Natural killer cell (primary cell): Measurements from ENCODE around the gene GNAI1. TPM values are rescaled to one million over a fixed set of nuclear protein-coding genes. Genes with fewer than 3 reads are reported as not detected.

Experiments
- ATAC-seq, 3 donors: fragments of 150-1000 bp in 2 of 3; fragments of 200-7000 bp in 1 of 3; cut with Tn5 transposase; 1 replicate in 1 of 3; 2 replicates in 2 of 3; pipeline ENCODE4 v1.10.0; 2021; ENCODE audit warnings: mild to moderate bottlenecking in 2 of 3, moderate library complexity in 2 of 3
- DNase-seq, 2 donors: peaks; one replicate each; pipeline versions ENCODE4 v3.0.0 to v3.0.0-alpha.2; 2013 to 2021; ENCODE audit warnings: mixed read lengths in 1 of 2
- H3K27ac ChIP-seq: one replicate; pipeline ENCODE4 v1.5.1; 2013; ENCODE audit warnings: mild to moderate bottlenecking, low read length
- H3K27me3 ChIP-seq: one replicate; pipeline ENCODE4 v1.6.1; 2013; ENCODE audit warnings: low read length; ENCODE audit not compliant: control insufficient read depth, insufficient read depth
- H3K36me3 ChIP-seq: one replicate; pipeline ENCODE4 v1.6.1; 2013; ENCODE audit warnings: low read length; ENCODE audit not compliant: control insufficient read depth, insufficient read depth
- H3K4me1 ChIP-seq: one replicate; pipeline ENCODE4 v1.6.1; 2013; ENCODE audit warnings: low read length; ENCODE audit not compliant: control insufficient read depth, insufficient read depth
- H3K4me3 ChIP-seq: one replicate; pipeline ENCODE4 v1.5.1; 2013; ENCODE audit warnings: low read length
- H3K9me3 ChIP-seq: one replicate; pipeline ENCODE4 v1.6.1; 2013; ENCODE audit warnings: low read length; ENCODE audit not compliant: control insufficient read depth, insufficient read depth
- H3K27ac Mint-ChIP-seq, 2 donors: one replicate each; pipeline ENCODE4 v1.8.0; 2022; ENCODE audit warnings: mild to moderate bottlenecking in 2 of 2, mixed read lengths in 2 of 2, moderate library complexity in 1 of 2
- H3K27me3 Mint-ChIP-seq, 2 donors: one replicate each; pipeline ENCODE4 v1.8.0; 2022; ENCODE audit warnings: low read depth in 2 of 2, mixed read lengths in 2 of 2
- H3K36me3 Mint-ChIP-seq: one replicate; pipeline ENCODE4 v1.8.0; 2022; ENCODE audit warnings: mixed read lengths
- H3K4me1 Mint-ChIP-seq, 2 donors: one replicate each; pipeline ENCODE4 v1.8.0; 2022; ENCODE audit warnings: mixed read lengths in 2 of 2
- H3K4me3 Mint-ChIP-seq: one replicate; pipeline ENCODE4 v1.8.0; 2022; ENCODE audit warnings: mild to moderate bottlenecking, moderate library complexity, mixed read lengths
- H3K9me3 Mint-ChIP-seq, 2 donors: one replicate each; pipeline ENCODE4 v1.8.0; 2022; ENCODE audit warnings: mixed read lengths in 2 of 2
- CTCF ChIP-seq: fragments of 200-600 bp; IDR thresholded peaks from one replicate; pipeline ENCODE4 v1.8.0; 2022; ENCODE audit warnings: antibody characterized with exemption
- WGBS: methylation state at CpG from one replicate; pipeline ENCODE4 v1.1.7; 2013; ENCODE audit warnings: missing lambda C conversion rate; ENCODE audit not compliant: insufficient coverage; 5-methylcytosine and 5-hydroxymethylcytosine counted together
- intact Hi-C: fragments of 100-400 bp; cut with micrococcal nuclease; formaldehyde crosslinking; loops from one replicate; pipeline ENCODE4 v1.14.2; 2022
- total RNA-seq, 4 donors: library from RNA; stranded (reverse); fragments of 120-200 nt in 1 of 4; gene quantifications; one replicate each; pipeline versions ENCODE4 v1.2.3 to v1.2.4, GENCODE V29; 2013 to 2022

The GNAI1 gene
- total RNA-seq: 1 to 10 TPM in 1 of 3 donors, under 1 TPM in 2; 0.59 to 1.1 (median 0.68) TPM
- total RNA-seq (2013): 16.6 TPM

DNA sequence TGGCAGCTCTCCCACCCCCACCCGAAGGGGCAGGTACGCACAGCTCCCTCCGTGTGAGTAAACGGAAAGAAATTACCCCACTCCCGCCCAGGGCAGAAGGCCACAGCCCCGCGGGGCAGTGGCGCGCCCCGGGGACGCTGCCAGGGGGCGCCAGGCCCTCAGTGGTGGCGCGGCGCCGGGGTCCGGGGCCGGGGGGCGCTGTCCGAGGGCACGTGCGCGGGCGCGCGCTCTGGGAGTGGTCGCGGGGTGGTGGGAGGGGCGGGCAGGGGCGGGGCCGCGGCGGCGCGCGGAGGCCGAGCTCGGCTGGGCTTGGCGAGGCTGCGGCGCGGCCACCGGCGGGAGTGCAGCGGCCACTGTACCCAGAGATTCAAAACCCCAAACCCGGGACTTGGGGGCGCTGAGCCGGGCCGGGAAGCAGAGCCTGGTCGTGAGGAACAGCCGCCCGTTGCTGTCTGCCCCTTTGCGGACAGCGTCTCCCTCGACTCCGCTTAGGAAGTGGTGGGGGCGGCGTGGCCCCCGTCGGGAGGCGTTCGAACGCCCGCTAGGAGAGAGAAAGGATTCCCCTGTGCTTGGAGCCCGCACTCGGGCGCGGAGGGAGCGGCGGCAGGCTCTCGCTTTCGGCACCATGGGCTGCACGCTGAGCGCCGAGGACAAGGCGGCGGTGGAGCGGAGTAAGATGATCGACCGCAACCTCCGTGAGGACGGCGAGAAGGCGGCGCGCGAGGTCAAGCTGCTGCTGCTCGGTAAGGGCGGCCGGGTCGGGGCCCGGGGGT lies at the start of gene GNAI1:
Gene GNAI1, plus strand, starts transcription at position 296 of the 773 bp plus-strand sequence. Its CDS starts 330 bp downstream, at position 626.
- H3K4me3 Mint-ChIP-seq: peak within 1 kb of the TSS; percentile 68
- peaks cover 4 to 9% of the 10 kb centered on the region in 2 donors for H3K9me3 Mint-ChIP-seq
- Histone ChIP-seq H3K27ac (peak within 1 kb of the TSS; percentile 25), H3K9me3 (no peaks in the 10 kb centered on the region), H3K36me3 (no peaks in the 10 kb centered on the region), H3K4me1 (peaks cover 13% of the 10 kb centered on the region), H3K27me3 (peaks cover 6% of the 10 kb centered on the region), H3K4me3 (peak within 1 kb of the TSS; percentile 62)
- H3K36me3 Mint-ChIP-seq: peaks cover 14% of the 10 kb centered on the region
- H3K27ac Mint-ChIP-seq: no peak within 1 kb of the TSS
- intact Hi-C loops: no loop called here
- peak; percentile 34 to 54 (median 43) for ATAC-seq
- WGBS: 2% methylated on average over 92 of the region's 92 CpGs
- peak in 1 of 2 donors; percentile 35 for DNase-seq
- H3K27me3 Mint-ChIP-seq: peaks cover 42 to 58% of the 10 kb centered on the region in 2 donors
- H3K4me1 Mint-ChIP-seq: peaks cover 5 to 12% of the 10 kb centered on the region in 2 donors
- TF ChIP-seq CTCF: no peak

GRCh38 chr7:80087051-80087770 lies 47.4 kb upstream of the GNAI1 start:
- ATAC-seq: no peak
- no peaks in the 10 kb centered on the region for H3K27me3 ChIP-seq
- H3K27me3 Mint-ChIP-seq: no peaks in the 10 kb centered on the region
- H3K27ac ChIP-seq: no peak overlapping the region
- H3K36me3 Mint-ChIP-seq: no peaks in the 10 kb centered on the region
- no peak overlapping the region for H3K27ac Mint-ChIP-seq
- DNase-seq: no peak
- H3K9me3 ChIP-seq: no peaks in the 10 kb centered on the region
- no peaks in the 10 kb centered on the region for H3K4me1 ChIP-seq
- intact Hi-C loops: no loop called here
- no peak overlapping the region for H3K4me3 Mint-ChIP-seq
- H3K36me3 ChIP-seq: no peaks in the 10 kb centered on the region
- no peak overlapping the region for H3K4me3 ChIP-seq
- no peak for TF ChIP-seq CTCF
- whole genome bisulfite sequencing: 90% methylated on average over 10 of the region's 11 CpGs
- H3K9me3 Mint-ChIP-seq: no peaks in the 10 kb centered on the region
- no peaks in the 10 kb centered on the region for H3K4me1 Mint-ChIP-seq

GRCh38 chr7:80087771-80088170 lies 46.9 kb upstream of the GNAI1 start:
- H3K4me1 ChIP-seq: no peaks in the 10 kb centered on the region
- no peaks in the 10 kb centered on the region for H3K27me3 Mint-ChIP-seq
- H3K4me1 Mint-ChIP-seq: no peaks in the 10 kb centered on the region
- H3K36me3 ChIP-seq: no peaks in the 10 kb centered on the region
- no peak overlapping the region for H3K4me3 Mint-ChIP-seq
- no peak for DNase-seq
- ATAC-seq: no peak
- H3K27ac ChIP-seq: no peak overlapping the region
- H3K27ac Mint-ChIP-seq: no peak overlapping the region
- H3K9me3 Mint-ChIP-seq: no peaks in the 10 kb centered on the region
- TF ChIP-seq CTCF: no peak
- no peaks in the 10 kb centered on the region for H3K9me3 ChIP-seq
- no peaks in the 10 kb centered on the region for H3K36me3 Mint-ChIP-seq
- H3K27me3 ChIP-seq: no peaks in the 10 kb centered on the region
- H3K4me3 ChIP-seq: no peak overlapping the region
- no CpG with 5 or more reads among the region's 1 CpG for WGBS
- intact Hi-C loops: no loop called here
